T-cell (primary cell): ENCODE data around the gene ZC3H12C. TPM values are rescaled to one million over a fixed set of nuclear protein-coding genes. Genes with fewer than 3 reads are reported as not detected.

ENCODE experiments used
- ATAC-seq, 4 experiments: fragments of 200-7000 bp in 3 of 4; fragments of 150-1000 bp in 1 of 4; cut with Tn5 transposase; replicated peaks in 1 of 4; 1 replicate in 3 of 4; 2 replicates in 1 of 4; pipeline ENCODE4 v1.10.0; 2021; ENCODE audit warnings: moderate library complexity in 3 of 4, mild to moderate bottlenecking in 2 of 4, moderate number of reproducible peaks in 1 of 4
- CTCF ChIA-PET, 2 donors: fragments of 300-600 bp; sonication (Branson Sonifier 250); formaldehyde crosslinking; loops; one replicate each; lab custom pipeline; 2022; ENCODE audit warnings: antibody characterized with exemption in 2 of 2; lab: Charles Lee
- POLR2A ChIA-PET, 2 donors: fragments of 300-600 bp; sonication (Branson Sonifier 250); formaldehyde crosslinking; loops; one replicate each; lab custom pipeline; 2022; ENCODE audit warnings: antibody characterized with exemption in 2 of 2; lab: Charles Lee
- DNase-seq, 35 experiments: peaks; one replicate each; pipeline versions ENCODE4 v3.0.0 to v3.0.0-alpha.2; 2013 to 2023
- H3K27ac ChIP-seq: one replicate; pipeline ENCODE4 v1.5.1; 2013; ENCODE audit warnings: low read length
- H3K27me3 ChIP-seq, 2 experiments: replicated peaks in 1 of 2; 1 replicate in 1 of 2; 2 replicates in 1 of 2; pipeline versions ENCODE4 v1.6.1 to v1.7.0; 2013; ENCODE audit warnings: low read length in 1 of 2, mixed read lengths in 1 of 2; ENCODE audit not compliant: control insufficient read depth in 2 of 2, insufficient read depth in 2 of 2; ENCODE audit errors: extremely low read depth in 1 of 2
- H3K36me3 ChIP-seq, 2 donors: 1 replicate in 1 of 2; 2 replicates in 1 of 2; pipeline versions ENCODE4 v1.6.1 to v1.7.0; 2013; ENCODE audit warnings: low read length in 1 of 2; ENCODE audit not compliant: control insufficient read depth in 2 of 2, insufficient read depth in 1 of 2; ENCODE audit errors: extremely low read depth in 1 of 2
- H3K4me1 ChIP-seq, 2 experiments: 1 replicate in 1 of 2; 2 replicates in 1 of 2; pipeline versions ENCODE4 v1.6.1 to v1.7.0; 2013; ENCODE audit warnings: low read length in 2 of 2, mixed read lengths in 1 of 2; ENCODE audit not compliant: insufficient read depth in 2 of 2, control insufficient read depth in 1 of 2; ENCODE audit errors: extremely low read depth in 1 of 2
- H3K4me3 ChIP-seq, 2 donors: 1 replicate in 1 of 2; 2 replicates in 1 of 2; pipeline versions ENCODE4 v1.5.1 to v1.7.0; 2013; ENCODE audit warnings: mild to moderate bottlenecking in 2 of 2, low read length in 1 of 2, moderate library complexity in 1 of 2; ENCODE audit not compliant: control insufficient read depth in 1 of 2; ENCODE audit errors: extremely low read depth in 1 of 2
- H3K9me3 ChIP-seq: 2 replicates; pipeline ENCODE4 v1.7.0; 2013
- H3K27ac Mint-ChIP-seq, 2 donors: one replicate each; pipeline ENCODE4 v1.8.0; 2020 to 2021; ENCODE audit warnings: mild to moderate bottlenecking in 2 of 2, mixed read lengths in 2 of 2
- H3K27me3 Mint-ChIP-seq, 2 donors: one replicate each; pipeline ENCODE4 v1.8.0; 2021 to 2022; ENCODE audit warnings: mixed read lengths in 2 of 2
- H3K36me3 Mint-ChIP-seq: one replicate; pipeline ENCODE4 v1.8.0; 2021; ENCODE audit warnings: mixed read lengths
- H3K4me1 Mint-ChIP-seq, 3 donors: one replicate each; pipeline ENCODE4 v1.8.0; 2020 to 2022; ENCODE audit warnings: mixed read lengths in 3 of 3, mild to moderate bottlenecking in 1 of 3
- H3K4me3 Mint-ChIP-seq, 3 donors: one replicate each; pipeline ENCODE4 v1.8.0; 2020 to 2022; ENCODE audit warnings: mild to moderate bottlenecking in 3 of 3, mixed read lengths in 3 of 3, moderate library complexity in 3 of 3
- H3K9me3 Mint-ChIP-seq, 3 donors: one replicate each; pipeline ENCODE4 v1.8.0; 2020 to 2022; ENCODE audit warnings: mixed read lengths in 3 of 3
- WGBS: methylation state at CpG from one replicate; pipeline ENCODE4 v1.1.5; 2013; ENCODE audit warnings: missing lambda C conversion rate; ENCODE audit not compliant: insufficient coverage; 5-methylcytosine and 5-hydroxymethylcytosine counted together
- total RNA-seq, 35 experiments: library from RNA in 6 of 35; stranded (reverse) in 6 of 35; fragments of 120-200 nt in 1 of 35; gene quantifications; one replicate each; pipeline versions ENCODE4 v1.2.1 to v1.2.4 and lab custom pipeline; 2013 to 2026

Gene ZC3H12C
- total RNA-seq, 5 donors from 2014 or later (not counting 1 experiment from before 2014, with no cell fraction given): 0.10 to 0.23 (median 0.14) TPM

DNA sequence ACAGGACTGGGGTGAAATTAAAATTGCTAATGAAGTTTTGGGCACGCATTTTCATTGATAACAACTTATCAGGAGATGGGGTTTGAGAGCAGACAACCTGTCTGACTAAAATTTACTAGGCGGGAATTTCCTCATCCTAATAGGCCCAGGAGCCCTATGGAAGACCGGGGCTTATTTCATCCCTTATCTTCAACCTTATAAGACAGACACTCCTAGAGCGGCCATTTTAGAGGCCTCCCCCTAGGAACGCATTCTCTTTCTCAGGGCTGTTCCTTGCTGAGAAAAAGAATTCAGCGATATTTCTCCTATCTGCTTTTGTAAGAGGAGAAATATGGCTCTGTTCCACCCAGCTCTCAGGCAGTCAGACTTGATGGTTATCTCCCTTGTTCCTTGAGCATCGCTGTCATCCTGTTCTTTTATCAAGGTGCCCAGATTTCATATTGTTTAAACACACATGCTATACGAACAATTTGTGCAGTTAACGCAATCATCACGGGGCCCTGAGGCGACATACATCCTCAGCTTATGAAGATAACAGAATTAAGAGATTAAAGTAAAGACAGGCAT is 39.3 kb upstream of the ZC3H12C start:
- Histone ChIP-seq H3K4me1 (no peaks in the 10 kb centered on the region), H3K4me3 (no peak overlapping the region), H3K36me3 (no peaks in the 10 kb centered on the region), H3K9me3 (no peaks in the 10 kb centered on the region), H3K27me3 (peaks cover 0 to 10% of the 10 kb centered on the region in 2 experiments), H3K27ac (no peak overlapping the region)
- CTCF ChIA-PET: no interaction called here
- Mint-ChIP-seq H3K36me3 (no peaks in the 10 kb centered on the region), H3K4me1 (no peaks in the 10 kb centered on the region), H3K27me3 (peaks cover 0 to 3% of the 10 kb centered on the region in 2 donors), H3K9me3 (peaks cover 12 to 19% (median 12%) of the 10 kb centered on the region in 3 donors), H3K4me3 (no peak overlapping the region), H3K27ac (no peak overlapping the region)
- ATAC-seq (no peak), DNase-seq (no peak)
- POLR2A ChIA-PET: no interaction called here
- 88% methylated on average over 4 of the region's 11 CpGs for WGBS

DNA sequence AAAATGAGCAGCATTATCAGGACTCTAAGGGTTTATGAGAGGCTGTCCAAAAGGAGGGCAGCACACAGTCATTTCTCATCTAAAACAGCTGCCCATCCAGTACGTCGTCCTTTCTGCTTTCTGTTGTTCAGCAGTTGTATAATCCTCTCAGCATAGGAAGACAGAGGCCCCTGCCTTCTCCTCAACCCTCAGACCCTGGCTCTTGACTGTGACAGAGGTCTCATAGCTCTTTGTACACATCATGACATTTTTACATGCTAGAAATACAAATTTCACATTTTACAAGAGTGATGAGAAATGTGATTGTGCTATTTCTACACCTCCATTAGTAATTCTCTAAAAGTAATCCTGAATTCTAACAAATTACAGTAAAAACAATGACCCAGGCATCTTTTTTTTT is 36.2 kb upstream of the ZC3H12C start:
- Histone ChIP-seq H3K36me3 (no peaks in the 10 kb centered on the region), H3K27ac (no peak overlapping the region), H3K9me3 (no peaks in the 10 kb centered on the region), H3K4me3 (no peak overlapping the region), H3K4me1 (no peaks in the 10 kb centered on the region), H3K27me3 (peaks cover 0 to 2% of the 10 kb centered on the region in 2 experiments)
- ChIA-PET POLR2A (no interaction called here), CTCF (no interaction called here)
- no peak for ATAC-seq
- Mint-ChIP-seq H3K9me3 (peaks cover 12 to 17% (median 12%) of the 10 kb centered on the region in 3 donors), H3K27me3 (peaks cover 3 to 8% of the 10 kb centered on the region in 2 donors), H3K4me1 (no peaks in the 10 kb centered on the region), H3K27ac (no peak overlapping the region), H3K36me3 (no peaks in the 10 kb centered on the region), H3K4me3 (no peak overlapping the region)
- no CpG with 5 or more reads among the region's 2 CpGs for WGBS
- DNase-seq: no peak

DNA sequence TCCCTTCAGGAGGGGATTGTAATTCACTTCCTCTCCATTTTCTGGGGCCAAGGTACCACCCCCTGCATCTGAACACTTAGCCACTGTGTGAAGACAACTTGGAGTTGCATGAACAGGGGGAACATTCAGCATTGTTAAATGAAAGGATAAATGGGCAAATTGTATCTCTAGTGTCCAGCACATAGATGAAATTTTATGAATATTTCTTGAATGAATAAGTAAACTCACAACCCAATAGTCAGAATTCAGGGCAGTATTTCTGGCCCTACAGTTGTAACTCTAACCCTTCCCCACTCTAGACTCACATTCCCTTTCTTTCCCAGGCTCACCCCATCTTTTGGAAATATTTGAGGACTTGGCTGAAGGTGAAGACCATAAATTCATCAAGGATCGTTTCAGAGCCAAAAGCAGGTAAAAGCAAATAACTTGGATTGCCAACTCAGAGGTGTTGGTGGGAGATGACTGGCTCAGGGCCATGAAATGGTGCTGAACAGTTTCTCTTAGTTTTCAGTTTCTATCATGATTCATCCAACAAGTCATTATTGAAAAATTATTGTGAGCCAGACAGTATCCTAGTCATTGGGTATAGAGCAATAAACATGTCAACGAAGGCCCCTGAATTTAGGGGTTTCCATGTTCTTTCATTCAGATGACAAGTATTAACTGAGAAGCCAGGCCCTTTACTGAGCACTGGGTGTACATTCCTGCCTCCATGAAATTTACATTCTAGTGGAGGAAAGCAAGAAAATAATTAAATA is 33.3 kb upstream of the ZC3H12C start:
- Mint-ChIP-seq H3K9me3 (no peaks in the 10 kb centered on the region), H3K4me3 (no peak overlapping the region), H3K36me3 (no peaks in the 10 kb centered on the region), H3K4me1 (no peaks in the 10 kb centered on the region), H3K27me3 (peaks cover 7 to 11% of the 10 kb centered on the region in 2 donors), H3K27ac (no peak overlapping the region)
- no peaks in the 10 kb centered on the region for H3K27me3 ChIP-seq
- no peak overlapping the region for H3K27ac ChIP-seq
- ChIA-PET POLR2A (no interaction called here), CTCF (no interaction called here)
- H3K4me1 ChIP-seq: no peaks in the 10 kb centered on the region
- DNase-seq: no peak
- ATAC-seq: no peak
- H3K9me3 ChIP-seq: no peaks in the 10 kb centered on the region
- 80% methylated on average over 1 of the region's 2 CpGs for WGBS
- no peaks in the 10 kb centered on the region for H3K36me3 ChIP-seq
- no peak overlapping the region for H3K4me3 ChIP-seq

DNA sequence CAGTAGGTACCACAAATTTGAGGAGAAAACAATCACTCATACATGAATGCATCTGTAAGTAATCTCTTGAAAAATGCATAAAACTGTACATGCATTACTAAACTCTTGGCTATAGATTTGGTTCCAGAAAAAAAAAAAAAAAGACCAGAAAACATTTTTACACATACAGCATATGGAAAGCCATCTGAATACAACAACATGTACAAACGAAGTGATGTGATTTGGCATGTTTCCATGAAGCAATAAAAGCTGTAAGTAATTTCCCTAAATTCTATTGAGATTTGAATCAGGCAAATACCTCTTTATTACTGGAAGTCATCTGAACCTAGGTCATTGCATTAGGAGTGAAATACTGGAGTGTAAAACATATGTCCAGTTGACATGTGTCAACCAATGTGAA is 31.9 kb upstream of the ZC3H12C start:
- WGBS: no CpG with 5 or more reads among the region's 1 CpG
- ChIA-PET CTCF (no interaction called here), POLR2A (no interaction called here)
- H3K27me3 Mint-ChIP-seq: peaks cover 7 to 11% of the 10 kb centered on the region in 2 donors
- H3K27ac Mint-ChIP-seq: no peak overlapping the region
- H3K4me3 Mint-ChIP-seq: no peak overlapping the region
- H3K9me3 ChIP-seq: no peaks in the 10 kb centered on the region
- H3K4me1 ChIP-seq: no peaks in the 10 kb centered on the region
- H3K27ac ChIP-seq: no peak overlapping the region
- DNase-seq (no peak), ATAC-seq (no peak)
- no peaks in the 10 kb centered on the region for H3K36me3 Mint-ChIP-seq
- no peaks in the 10 kb centered on the region for H3K36me3 ChIP-seq
- no peaks in the 10 kb centered on the region for H3K27me3 ChIP-seq
- H3K4me3 ChIP-seq: no peak overlapping the region
- H3K4me1 Mint-ChIP-seq: no peaks in the 10 kb centered on the region
- no peaks in the 10 kb centered on the region for H3K9me3 Mint-ChIP-seq

DNA sequence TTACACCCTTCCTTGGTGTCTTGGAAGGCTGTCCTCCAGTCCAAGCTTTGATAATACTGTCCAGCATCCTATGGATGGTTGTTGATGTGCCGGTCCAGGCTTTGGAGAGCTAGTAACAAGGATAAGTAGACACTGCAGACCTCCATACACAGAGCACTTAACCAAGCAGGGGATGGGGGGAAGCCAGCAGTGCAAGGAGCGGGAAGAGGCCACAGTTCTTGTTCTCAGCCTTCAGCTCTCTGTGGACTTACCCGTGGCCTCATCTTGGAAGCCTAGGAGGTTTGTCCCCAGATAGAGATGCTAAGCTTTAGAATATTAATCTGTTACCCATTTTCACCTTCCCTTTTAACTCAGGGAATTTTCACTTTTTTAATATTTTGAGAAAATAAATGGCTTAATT is 30.9 kb upstream of the ZC3H12C start:
- DNase-seq (no peak), ATAC-seq (no peak)
- no peaks in the 10 kb centered on the region for H3K36me3 Mint-ChIP-seq
- no peak overlapping the region for H3K27ac Mint-ChIP-seq
- CTCF ChIA-PET: no interaction called here
- POLR2A ChIA-PET: no interaction called here
- H3K27me3 Mint-ChIP-seq: peaks cover 7 to 11% of the 10 kb centered on the region in 2 donors
- WGBS: no CpG with 5 or more reads among the region's 3 CpGs
- no peaks in the 10 kb centered on the region for H3K9me3 ChIP-seq
- no peaks in the 10 kb centered on the region for H3K27me3 ChIP-seq
- no peak overlapping the region for H3K4me3 Mint-ChIP-seq
- no peak overlapping the region for H3K4me3 ChIP-seq
- no peak overlapping the region for H3K27ac ChIP-seq
- H3K4me1 Mint-ChIP-seq: no peaks in the 10 kb centered on the region
- no peaks in the 10 kb centered on the region for H3K9me3 Mint-ChIP-seq
- H3K36me3 ChIP-seq: no peaks in the 10 kb centered on the region
- H3K4me1 ChIP-seq: no peaks in the 10 kb centered on the region

DNA sequence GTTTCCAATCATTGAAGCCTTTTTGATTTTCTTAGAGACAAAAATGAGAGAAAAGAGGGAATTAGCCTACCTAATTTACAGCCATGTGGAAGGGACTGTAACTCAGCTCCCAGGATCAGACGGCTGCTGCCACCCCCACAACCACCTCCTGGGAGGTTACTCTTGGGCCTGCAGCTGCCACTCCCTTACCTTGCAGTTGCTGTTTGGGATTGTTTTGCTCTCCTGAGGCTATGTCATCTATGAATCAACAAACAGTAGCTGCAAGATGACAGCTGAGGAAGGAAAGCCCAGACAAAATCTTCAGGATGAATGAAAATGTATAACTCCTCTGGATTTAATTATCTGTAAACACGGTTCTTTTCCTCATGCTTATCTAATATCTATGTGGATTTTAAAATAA is 28.0 kb upstream of the ZC3H12C start:
- Histone ChIP-seq H3K27ac (no peak overlapping the region), H3K27me3 (no peaks in the 10 kb centered on the region), H3K9me3 (no peaks in the 10 kb centered on the region), H3K4me3 (no peak overlapping the region), H3K36me3 (no peaks in the 10 kb centered on the region), H3K4me1 (no peaks in the 10 kb centered on the region)
- H3K9me3 Mint-ChIP-seq: no peaks in the 10 kb centered on the region
- POLR2A ChIA-PET: no interaction called here
- H3K4me3 Mint-ChIP-seq: no peak overlapping the region
- DNase-seq (no peak), ATAC-seq (no peak)
- H3K4me1 Mint-ChIP-seq: no peaks in the 10 kb centered on the region
- peaks cover 7 to 11% of the 10 kb centered on the region in 2 donors for H3K27me3 Mint-ChIP-seq
- CTCF ChIA-PET: no interaction called here
- no CpG with 5 or more reads among the region's 2 CpGs for WGBS
- H3K27ac Mint-ChIP-seq: no peak overlapping the region
- H3K36me3 Mint-ChIP-seq: no peaks in the 10 kb centered on the region
